GM12801 (cell line): ENCODE measurements around the gene IQGAP1.

ENCODE experiments used
- CTCF ChIP-seq: IDR thresholded peaks from one replicate; pipeline ENCODE4 v1.5.1; 2011; ENCODE audit warnings: control low read depth; ENCODE audit not compliant: insufficient read length; ENCODE audit errors: extremely low read depth

The IQGAP1 gene

GRCh38 chr15:90414408-90415028 is 26.5 kb downstream of the IQGAP1 start:
- no peak for TF ChIP-seq CTCF

- no peak for TF ChIP-seq CTCF
These were observed 30.6 kb downstream of the IQGAP1 start for GRCh38 chr15:90418627-90419026.

- no peak for TF ChIP-seq CTCF
These were observed 31.2 kb downstream of the IQGAP1 start for GRCh38 chr15:90419206-90419605.

GRCh38 chr15:90419738-90420406 is 31.8 kb downstream of the IQGAP1 start:
- no peak for TF ChIP-seq CTCF

GRCh38 chr15:90420451-90420850 is 32.4 kb downstream of the IQGAP1 start:
- TF ChIP-seq CTCF: no peak

- no peak for TF ChIP-seq CTCF
These were observed 33.5 kb downstream of the IQGAP1 start for GRCh38 chr15:90421527-90421926.

GRCh38 chr15:90422043-90422442 is 34.0 kb downstream of the IQGAP1 start:
- no peak for TF ChIP-seq CTCF

GRCh38 chr15:90422936-90423335 is 34.9 kb downstream of the IQGAP1 start:
- TF ChIP-seq CTCF: no peak
